HG02973 (cell line): ENCODE results near the gene NKAP.
"Not testable (repeated sequence)": the region's sequence is repeated elsewhere in the genome, so short reads cannot be mapped to it uniquely, and the experiment has no call there.

Experiments
- ATAC-seq: cut with Tn5 transposase; IDR thresholded peaks from one replicate; pipeline ENCODE4 v1.9.1; 2021; ENCODE audit warnings: moderate library complexity; ENCODE audit not compliant: unreplicated experiment

The NKAP gene

GRCh38 chrX:119941336-119941735, 2.2 kb downstream of the NKAP start:
- ATAC-seq: no peak

- no peak for ATAC-seq
Observed at GRCh38 chrX:119935215-119935874, 8.2 kb downstream of the NKAP start.

GRCh38 chrX:119922391-119922790, 21.2 kb downstream of the NKAP start:
- not testable (repeated sequence) for ATAC-seq

- no peak for ATAC-seq
Observed at GRCh38 chrX:119919835-119920585, 23.5 kb downstream of the NKAP start.

- no peak for ATAC-seq
Observed at GRCh38 chrX:119917877-119918276, 25.7 kb downstream of the NKAP start.

- ATAC-seq: no peak
Observed at GRCh38 chrX:119916310-119916709, 27.2 kb downstream of the NKAP start.

- ATAC-seq: no peak
Observed at GRCh38 chrX:119900976-119901375, 42.6 kb downstream of the NKAP start.

GRCh38 chrX:119899125-119899524, 44.4 kb downstream of the NKAP start:
- ATAC-seq: no peak

- ATAC-seq: no peak
Observed at GRCh38 chrX:119895843-119896326, 47.7 kb downstream of the NKAP start, which contains the start of gene AKAP14. TSS of gene AKAP14 (plus strand) at chrX:119895893. CDS start at chrX:119903224, 7,331 bp downstream.

- not testable (repeated sequence) for ATAC-seq
Observed at GRCh38 chrX:119891961-119892692, 51.4 kb downstream of the NKAP start.

- not testable (repeated sequence) for ATAC-seq
Observed at GRCh38 chrX:119890626-119891025, 52.9 kb downstream of the NKAP start.

GRCh38 chrX:119887721-119888425, 55.7 kb downstream of the NKAP start:
- ATAC-seq: peak; percentile 83

GRCh38 chrX:119885554-119886428, 57.8 kb downstream of the NKAP start:
- no peak for ATAC-seq

- ATAC-seq: peak; percentile 86
Observed at GRCh38 chrX:119880552-119881437, 62.8 kb downstream of the NKAP start.

GRCh38 chrX:119880076-119880475, 63.5 kb downstream of the NKAP start:
- no peak for ATAC-seq

- ATAC-seq: no peak
Observed at GRCh38 chrX:119878740-119879139, 64.8 kb downstream of the NKAP start.

GRCh38 chrX:119871599-119872395, 71.8 kb downstream of the NKAP start, which contains the start of the genes NDUFA1 and RNF113A:
TSS of gene NDUFA1 (plus strand) at chrX:119871832. CDS start at chrX:119871912, 80 bp downstream.
TSS of gene RNF113A (minus strand) at chrX:119871733. CDS start at chrX:119871613, 120 bp downstream.
- ATAC-seq: peak; percentile 87

- peak; percentile 31 for ATAC-seq
Observed at GRCh38 chrX:119871245-119871598, 72.3 kb downstream of the NKAP start.
